Neural progenitor cell (in vitro differentiated cells): ENCODE measurements around the gene GLIS1.

ENCODE experiments used
- EZH2 ChIP-seq: fragments of 200-600 bp; sonication (generic); IDR thresholded peaks from 2 replicates; pipeline ENCODE4 v1.6.1; 2017; ENCODE audit warnings: antibody characterized with exemption, mild to moderate bottlenecking, moderate library complexity
- EZH2phosphoT487 ChIP-seq: fragments of 200-600 bp; sonication (generic); IDR thresholded peaks from 2 replicates; pipeline ENCODE4 v1.6.1; 2017; ENCODE audit warnings: antibody characterized with exemption
- TF ChIP-seq, protein P1 (sequence below): fragments of 200-600 bp; sonication (generic); IDR thresholded peaks from 2 replicates; pipeline ENCODE4 v1.5.1; 2017; ENCODE audit warnings: antibody characterized with exemption, mild to moderate bottlenecking

DNA sequence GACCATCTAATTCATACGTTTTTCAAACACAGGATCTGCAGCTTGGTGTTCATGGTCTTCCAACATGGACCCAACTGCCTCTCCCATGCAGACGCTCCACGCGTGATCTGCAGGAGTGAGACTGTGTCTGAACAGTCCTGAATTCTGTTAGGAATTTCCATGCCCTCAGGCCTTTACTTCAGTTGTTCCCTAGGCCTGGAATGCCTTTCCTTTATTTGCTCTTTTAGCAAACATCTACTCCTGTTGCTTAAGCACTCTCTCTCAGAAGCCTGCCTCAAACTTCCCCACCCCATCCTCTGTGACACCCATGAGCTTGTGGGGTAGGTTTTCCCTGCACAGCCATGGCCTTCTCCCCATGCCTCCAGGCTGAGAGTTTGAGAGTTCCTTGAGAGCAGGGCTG lies 206.1 kb downstream of the GLIS1 start:
- TF ChIP-seq, protein P1, sequence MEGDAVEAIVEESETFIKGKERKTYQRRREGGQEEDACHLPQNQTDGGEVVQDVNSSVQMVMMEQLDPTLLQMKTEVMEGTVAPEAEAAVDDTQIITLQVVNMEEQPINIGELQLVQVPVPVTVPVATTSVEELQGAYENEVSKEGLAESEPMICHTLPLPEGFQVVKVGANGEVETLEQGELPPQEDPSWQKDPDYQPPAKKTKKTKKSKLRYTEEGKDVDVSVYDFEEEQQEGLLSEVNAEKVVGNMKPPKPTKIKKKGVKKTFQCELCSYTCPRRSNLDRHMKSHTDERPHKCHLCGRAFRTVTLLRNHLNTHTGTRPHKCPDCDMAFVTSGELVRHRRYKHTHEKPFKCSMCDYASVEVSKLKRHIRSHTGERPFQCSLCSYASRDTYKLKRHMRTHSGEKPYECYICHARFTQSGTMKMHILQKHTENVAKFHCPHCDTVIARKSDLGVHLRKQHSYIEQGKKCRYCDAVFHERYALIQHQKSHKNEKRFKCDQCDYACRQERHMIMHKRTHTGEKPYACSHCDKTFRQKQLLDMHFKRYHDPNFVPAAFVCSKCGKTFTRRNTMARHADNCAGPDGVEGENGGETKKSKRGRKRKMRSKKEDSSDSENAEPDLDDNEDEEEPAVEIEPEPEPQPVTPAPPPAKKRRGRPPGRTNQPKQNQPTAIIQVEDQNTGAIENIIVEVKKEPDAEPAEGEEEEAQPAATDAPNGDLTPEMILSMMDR = no peak
- no peak for TF ChIP-seq EZH2
- TF ChIP-seq EZH2phosphoT487 = no peak
